HS-5 (cell line): ENCODE measurements around the gene ACTA1.
"Not testable (repeated sequence)": the region's sequence is repeated elsewhere in the genome, so short reads cannot be mapped to it uniquely, and the experiment has no call there.

Experiments
- DNase-seq: peaks from one replicate; pipeline ENCODE4 v3.0.0-alpha.2; 2012; ENCODE audit warnings: low read depth

The ACTA1 gene

DNA sequence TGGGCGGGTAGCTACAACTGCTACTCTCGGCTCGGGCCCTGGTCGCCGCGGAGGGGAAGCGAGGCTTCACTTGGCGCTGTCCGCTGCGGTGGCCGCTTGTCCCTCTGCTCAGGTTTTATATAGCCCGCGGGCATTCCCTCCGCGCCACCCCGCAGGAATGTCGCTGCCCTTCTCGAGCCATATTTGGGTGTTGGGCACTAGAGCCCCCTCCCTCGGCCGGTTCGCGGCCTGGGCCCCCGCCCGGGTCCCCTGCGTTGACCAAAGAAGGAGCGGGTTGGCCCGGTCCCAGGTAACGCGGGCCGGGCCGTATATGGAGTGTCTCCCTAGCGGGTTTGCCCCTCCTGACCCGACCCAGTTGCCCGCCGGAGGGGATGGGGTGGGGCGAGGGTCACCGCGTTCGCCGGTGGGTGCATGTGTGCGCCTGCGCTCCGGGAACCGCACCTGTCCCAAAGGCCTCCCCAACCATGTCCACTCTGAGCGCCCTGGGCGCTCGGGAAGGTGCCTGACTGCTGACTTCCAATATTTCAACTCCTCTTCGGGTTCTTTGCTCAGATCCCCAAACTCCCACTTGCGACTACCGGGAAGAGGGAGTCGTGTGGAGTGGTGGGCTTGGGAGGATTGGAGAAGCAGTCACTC is at the start of gene ACTA1:
Gene ACTA1 (minus strand): TSS at position 90 of the 636 bp plus-strand sequence. CDS start 979 bp downstream, outside the sequence.
- no peak for DNase-seq

DNA sequence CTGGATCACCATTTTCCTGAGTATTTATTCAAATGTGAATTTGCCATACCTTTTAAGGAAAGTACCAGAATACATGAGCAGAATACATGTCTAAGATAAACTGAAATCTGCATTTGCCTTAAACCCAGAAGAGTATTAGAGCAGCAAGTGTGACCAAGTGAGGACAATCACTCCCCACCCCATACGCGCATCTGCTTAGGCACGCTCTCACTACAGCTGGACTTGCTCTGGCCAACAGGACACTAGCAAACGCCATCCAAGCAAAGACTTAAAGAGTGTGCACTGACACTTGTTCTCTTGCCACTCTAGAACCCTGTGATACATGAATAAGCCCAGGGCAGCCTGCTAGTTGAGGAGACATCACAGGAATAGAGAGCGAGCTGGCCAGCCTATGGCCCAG is 48.6 kb upstream of the ACTA1 start:
- no peak for DNase-seq

GRCh38 chr1:229480495-229480894 is 46.6 kb upstream of the ACTA1 start:
- DNase-seq = no peak

DNA sequence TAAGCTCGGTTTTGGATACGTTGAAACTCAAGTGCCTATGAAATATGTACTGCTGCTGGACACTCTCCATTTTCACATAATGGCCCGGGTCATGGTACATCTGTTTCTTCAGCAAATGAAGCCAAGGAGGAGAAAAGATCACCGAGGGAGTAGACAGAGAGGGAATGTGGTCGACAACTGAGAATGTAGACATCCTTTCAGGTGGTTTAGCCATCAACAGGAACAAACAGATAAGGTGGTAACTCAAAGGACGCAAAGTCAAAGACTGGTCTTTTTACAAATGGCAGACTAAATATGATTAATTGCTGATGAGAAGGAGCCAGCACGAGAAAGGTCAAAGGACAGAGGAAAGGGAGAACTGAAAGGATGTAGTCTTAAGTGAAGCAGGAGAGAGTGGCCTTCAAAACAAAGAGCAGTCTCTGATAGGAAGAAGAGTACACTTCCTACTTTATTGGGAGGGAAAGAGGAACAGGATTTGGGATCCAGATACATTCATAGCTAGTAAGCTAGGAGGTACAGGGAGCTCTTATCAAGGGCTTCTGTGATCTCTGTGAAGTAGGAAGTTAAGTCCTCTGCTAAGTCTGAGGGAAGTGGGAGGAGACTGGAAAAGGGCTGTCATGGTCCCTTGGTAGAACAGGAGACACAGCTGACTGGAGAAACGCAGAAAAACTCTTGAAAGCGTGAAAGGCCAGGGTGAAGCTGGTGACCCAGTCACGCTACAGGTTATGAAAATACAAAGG is 45.9 kb upstream of the ACTA1 start:
- no peak for DNase-seq

DNA sequence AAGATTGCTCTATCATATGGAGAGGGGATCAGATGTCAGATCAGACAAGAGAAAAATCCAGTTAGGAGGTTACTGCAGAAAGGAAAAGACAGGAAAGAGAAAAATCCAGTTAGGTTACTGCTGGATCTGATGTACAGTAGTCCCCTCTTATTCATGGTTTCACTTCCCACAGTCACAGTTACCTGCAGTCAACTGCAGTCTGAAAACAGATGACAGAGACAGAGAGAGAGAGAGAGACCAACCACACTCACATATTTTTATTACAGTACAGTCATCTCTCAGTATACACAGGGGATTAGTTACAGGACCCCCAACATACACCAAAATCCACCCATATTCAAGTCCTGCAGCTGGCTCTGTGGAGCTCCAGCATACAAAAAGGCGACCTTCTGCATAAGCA is 45.0 kb upstream of the ACTA1 start:
- DNase-seq = no peak

GRCh38 chr1:229475859-229476258 is 42.0 kb upstream of the ACTA1 start:
- not testable (repeated sequence) for DNase-seq

- DNase-seq = no peak
Measured at GRCh38 chr1:229474509-229474908, 40.6 kb upstream of the ACTA1 start.

DNA sequence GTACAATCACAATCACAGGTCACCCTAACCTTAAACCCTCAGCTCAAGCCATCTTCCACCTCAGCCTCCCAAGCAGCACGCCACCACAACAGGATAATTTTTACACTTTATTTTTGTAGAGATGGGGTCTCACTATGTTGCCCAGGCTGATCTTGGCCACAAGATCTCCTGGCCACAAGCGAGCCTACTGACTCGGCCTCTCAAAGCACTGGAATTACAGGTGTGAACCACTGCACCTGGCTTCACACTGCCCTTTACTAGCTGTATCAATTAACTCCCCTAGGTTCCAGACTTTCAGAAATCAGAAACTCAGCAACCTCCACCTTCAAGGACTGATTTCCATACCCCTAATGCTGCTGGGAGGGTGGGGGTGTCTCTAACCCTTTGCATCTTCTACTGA is 37.3 kb upstream of the ACTA1 start:
- DNase-seq = no peak

GRCh38 chr1:229470406-229471043 is 36.6 kb upstream of the ACTA1 start:
- no peak for DNase-seq

DNA sequence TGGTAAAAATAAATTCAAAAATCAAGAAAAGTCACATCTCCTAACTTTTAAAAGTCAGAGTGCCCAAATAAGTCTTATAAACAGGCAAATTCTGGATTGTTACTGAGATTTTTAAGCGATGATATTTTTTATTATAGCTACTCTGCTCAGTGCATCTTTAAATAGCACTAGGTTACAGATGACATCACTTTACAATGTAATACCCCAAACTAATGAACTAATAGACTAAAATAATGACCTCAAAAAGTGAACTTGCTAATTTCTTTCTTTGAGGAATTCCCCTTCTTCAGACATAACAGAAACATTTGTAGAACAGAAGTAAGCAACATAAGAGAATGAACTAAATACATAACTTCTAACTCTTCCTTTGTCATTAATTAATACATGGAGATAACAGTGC is 33.0 kb upstream of the ACTA1 start:
- DNase-seq = no peak

- no peak for DNase-seq
Measured at GRCh38 chr1:229464672-229465071, 30.8 kb upstream of the ACTA1 start.

DNA sequence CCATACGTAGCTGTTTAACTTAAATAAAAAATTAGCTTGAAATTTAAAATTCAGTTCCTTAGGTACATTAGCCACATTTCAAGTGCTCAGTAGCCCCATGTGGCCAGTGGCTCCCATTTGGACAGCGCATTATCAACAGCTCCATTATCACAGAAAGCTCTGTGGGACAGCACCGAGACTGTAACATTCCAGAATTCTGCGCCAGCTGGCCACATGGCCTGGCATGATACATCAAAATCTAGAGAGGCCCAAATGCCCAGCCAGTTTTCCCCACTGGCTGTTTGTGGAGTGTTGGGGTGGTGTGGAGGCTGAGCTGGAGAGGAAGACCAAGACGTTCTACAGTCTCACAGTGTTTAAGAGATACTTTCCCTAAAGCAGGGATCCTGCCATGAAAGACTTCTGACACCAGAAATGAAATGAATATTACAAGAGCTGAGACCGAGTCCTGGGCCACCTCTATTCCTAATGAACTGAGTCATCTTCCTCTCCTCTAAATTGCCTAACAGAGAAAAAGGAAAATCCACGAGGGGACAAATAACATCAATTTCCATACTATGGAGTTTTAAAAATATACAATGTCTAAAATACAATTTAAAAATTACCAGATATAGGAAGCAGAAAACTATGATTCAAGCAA is 27.3 kb upstream of the ACTA1 start:
- no peak for DNase-seq

DNA sequence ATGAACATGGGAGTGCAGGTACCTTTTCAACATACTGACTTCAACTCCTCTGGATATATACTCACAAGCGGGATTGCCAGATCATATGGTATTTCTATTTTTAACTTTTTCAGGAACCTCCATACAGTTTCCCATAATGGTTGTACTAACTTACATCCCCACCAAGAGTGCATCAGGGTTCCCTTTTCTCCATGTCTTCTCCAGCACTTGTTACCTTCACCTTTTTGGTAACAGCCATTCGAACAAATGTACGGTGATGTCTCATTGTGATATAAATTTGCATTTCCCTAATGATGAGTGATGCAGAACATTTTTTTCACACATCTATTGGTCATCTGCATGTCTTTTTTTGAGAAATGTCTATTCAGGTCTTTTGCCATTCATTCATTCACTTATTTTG is 25.9 kb upstream of the ACTA1 start:
- DNase-seq = no peak

DNA sequence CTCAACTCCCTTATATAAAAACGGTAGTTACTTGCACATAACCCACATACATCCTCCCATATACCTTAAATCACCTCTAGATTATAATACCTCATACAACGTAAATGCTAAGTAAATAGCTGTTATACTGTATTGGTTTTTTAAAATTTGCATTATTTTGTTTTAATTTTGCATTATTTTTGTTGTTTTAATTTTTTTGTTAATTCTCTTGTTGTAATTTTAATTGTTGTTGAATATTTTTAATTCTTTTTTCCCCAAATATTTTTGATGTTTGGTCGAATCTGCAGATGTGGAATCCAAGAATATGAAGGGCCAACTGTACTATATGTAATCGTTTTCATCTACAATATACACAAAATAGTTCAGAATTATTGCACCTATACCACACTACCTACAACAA is 23.5 kb upstream of the ACTA1 start:
- DNase-seq = no peak

- no peak for DNase-seq
Measured at GRCh38 chr1:229456016-229456415, 22.1 kb upstream of the ACTA1 start.

DNA sequence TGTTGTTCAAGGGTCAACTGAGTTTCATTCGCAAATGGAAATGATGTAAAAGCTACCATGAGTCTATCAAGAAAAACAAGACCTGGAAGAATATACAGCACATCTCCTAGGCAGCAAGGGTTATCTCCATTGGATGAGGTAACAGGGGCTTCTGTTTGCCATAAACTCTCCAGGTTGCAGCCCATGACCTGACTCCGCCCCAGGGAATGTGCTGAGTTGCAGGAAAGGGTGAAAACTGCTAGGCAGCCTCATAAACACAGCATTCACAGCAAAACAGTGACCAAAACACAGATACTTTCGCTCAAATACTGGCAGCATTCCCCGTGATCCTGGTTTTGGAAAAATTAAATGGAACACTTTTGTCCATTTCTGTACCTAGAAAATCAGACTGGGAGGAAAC is 20.2 kb upstream of the ACTA1 start:
- no peak for DNase-seq

DNA sequence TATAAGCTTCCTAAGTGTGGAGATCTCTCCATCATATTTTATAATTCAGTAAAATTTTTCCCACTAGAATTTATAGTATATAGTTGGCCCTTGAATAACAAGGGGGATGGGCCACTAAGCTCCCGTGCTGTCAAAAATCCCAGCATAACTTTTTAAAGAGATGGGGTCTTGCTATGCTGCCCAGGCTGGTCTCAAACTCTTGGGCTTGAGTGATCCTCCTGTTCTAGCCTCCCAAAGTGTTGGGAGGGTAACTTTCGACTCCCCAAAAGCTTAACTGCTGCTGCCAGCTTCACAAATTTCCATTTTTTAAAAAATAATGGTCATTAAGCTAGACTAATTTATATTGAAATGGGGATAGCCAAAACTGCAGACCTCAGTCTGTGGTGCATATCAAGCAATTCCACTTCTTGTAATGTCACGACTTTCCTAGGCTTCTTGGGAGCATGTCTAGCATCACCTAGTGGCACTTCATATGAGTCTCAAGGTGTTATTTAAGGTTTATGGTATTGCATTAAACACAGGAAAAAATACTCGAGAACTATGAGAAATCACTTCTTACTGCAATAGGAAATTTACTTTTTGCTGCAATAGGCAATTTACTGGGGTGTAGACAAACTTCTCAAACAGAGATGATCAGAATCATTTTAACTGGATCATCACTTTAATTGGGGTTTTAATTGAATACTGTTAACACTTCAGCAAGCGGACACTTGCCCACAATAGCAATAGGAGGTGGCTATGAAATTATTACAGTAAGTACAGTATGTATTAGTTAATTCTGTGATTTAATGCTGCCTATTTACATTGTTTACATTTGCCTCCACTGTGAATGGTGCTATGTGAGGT is 19.3 kb upstream of the ACTA1 start:
- DNase-seq = no peak

- DNase-seq = no peak
Measured at GRCh38 chr1:229448845-229449244, 15.0 kb upstream of the ACTA1 start.

- no peak for DNase-seq
Measured at GRCh38 chr1:229448354-229448753, 14.5 kb upstream of the ACTA1 start.

GRCh38 chr1:229447809-229448252 is 13.9 kb upstream of the ACTA1 start:
- DNase-seq = no peak

- no peak for DNase-seq
Measured at GRCh38 chr1:229445828-229446227, 11.9 kb upstream of the ACTA1 start.
